ENCODE measurements around the gene UGT1A10.

Gene UGT1A10

DNA sequence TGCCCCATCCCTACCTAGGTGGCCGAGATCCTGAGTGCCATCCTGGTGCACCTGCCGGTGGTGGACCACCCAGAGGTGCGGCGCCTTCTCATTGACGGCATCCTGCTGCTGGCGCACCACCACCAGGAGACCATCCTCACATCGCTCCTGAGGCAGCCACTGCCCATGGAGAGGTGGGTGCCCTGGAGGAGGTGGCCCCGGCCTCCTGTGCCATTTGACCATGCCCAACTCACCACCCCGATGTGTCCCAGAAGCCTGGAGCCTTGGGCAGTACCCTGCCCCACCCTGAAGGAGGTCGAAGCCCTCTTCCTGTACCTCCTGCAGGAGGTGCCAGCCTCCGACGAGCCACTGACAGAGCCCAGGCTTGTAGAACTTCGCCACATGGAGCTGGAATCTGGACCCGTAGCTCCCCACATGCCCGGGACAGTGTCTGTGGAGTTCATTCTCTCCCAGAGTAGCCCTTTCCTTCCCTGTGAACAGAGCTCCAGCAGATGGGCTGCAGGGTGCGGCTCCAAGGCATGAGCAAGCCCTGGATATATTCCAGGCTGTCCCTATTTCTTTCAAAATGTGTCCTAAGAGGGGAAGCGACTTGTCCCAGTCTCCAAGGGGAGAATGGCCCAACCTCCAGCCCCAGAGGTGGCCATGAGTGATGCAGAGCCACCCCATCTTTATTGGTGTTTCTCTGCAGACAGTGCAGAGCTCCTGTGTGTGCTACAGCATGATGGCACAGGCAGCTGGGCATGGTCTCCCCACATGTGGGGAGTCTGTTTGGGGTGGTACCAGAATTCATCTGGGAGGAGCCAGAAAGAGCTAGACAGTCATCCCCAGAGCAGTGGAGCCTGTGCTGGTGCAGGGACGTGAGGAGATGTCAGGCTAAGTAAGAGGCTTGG lies 183.9 kb downstream of the UGT1A10 start:
- DNase-seq (ENCODE audit: low read depth in 2 of 2, low spot score in 1 of 2): no peak

DNA sequence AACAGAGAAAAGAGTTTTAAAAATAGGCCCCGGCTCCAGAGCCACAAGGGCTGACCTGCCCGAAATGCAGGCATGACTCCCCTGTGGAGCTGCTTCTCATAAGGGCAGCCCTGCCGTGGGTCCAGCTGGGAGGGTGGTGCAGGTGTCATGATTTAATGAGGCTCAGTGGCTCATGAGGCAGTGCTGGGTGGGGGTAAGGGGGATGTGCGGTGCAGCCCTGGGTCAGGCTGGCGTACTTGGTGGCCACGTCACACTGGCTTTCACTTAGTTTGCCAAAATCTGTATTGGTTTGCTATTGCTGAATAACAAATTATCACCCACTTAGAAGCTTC lies 184.5 kb downstream of the UGT1A10 start:
- DNase-seq (ENCODE audit: low read depth in 2 of 2, low spot score in 1 of 2): no peak

GRCh38 chr2:233821196-233821595 lies 184.9 kb downstream of the UGT1A10 start:
- no peak for DNase-seq (ENCODE audit: low read depth in 2 of 2, low spot score in 1 of 2)

GRCh38 chr2:233821709-233822100 lies 185.5 kb downstream of the UGT1A10 start:
- no peak for DNase-seq (ENCODE audit: low read depth in 2 of 2, low spot score in 1 of 2)

GRCh38 chr2:233822101-233822771 lies 186.0 kb downstream of the UGT1A10 start:
- DNase-seq (ENCODE audit: low read depth in 2 of 2, low spot score in 1 of 2): no peak
